AG04450 (cell line): ENCODE data around the gene ADCY5. TPM values are rescaled to one million over a fixed set of nuclear protein-coding genes. Genes with fewer than 3 reads are reported as not detected.

Experiments
- CTCF ChIA-PET: fragments of 300-600, 350-600 bp; formaldehyde crosslinking; extraction: SDS; loops from one replicate; lab custom pipeline; 2022; ENCODE audit warnings: antibody characterized with exemption, inconsistent platforms; lab: Charles Lee
- POLR2A ChIA-PET: fragments of 350-600 bp; formaldehyde crosslinking; extraction: SDS; loops from one replicate; lab custom pipeline; 2021; ENCODE audit warnings: antibody characterized with exemption, inconsistent platforms; lab: Yijun Ruan, JAX
- DNase-seq: peaks from one replicate; pipeline ENCODE4 v3.0.0-alpha.2; 2011; ENCODE audit warnings: low read depth, low spot score
- H3K27ac ChIP-seq: one replicate; pipeline ENCODE4 v1.5.1; 2012; ENCODE audit warnings: low read depth, low read length, control low read depth
- H3K27me3 ChIP-seq: one replicate; pipeline ENCODE4 v1.6.0; 2012; ENCODE audit warnings: low read length; ENCODE audit not compliant: control insufficient read depth, insufficient read depth
- H3K4me3 ChIP-seq: 2 replicates; pipeline ENCODE4 v1.5.1; 2011; ENCODE audit warnings: mild to moderate bottlenecking, low read depth, low read length, control low read depth
- H3K9me3 ChIP-seq: 2 replicates; pipeline ENCODE4 v1.5.1; 2012; ENCODE audit warnings: low read length; ENCODE audit not compliant: control insufficient read depth, insufficient read depth
- polyA plus RNA-seq: library from polyadenylated mRNA; depleted of rRNA; stranded (reverse); fragments of >200 nt; gene quantifications from 2 replicates; pipeline ENCODE4 v1.2.3, GENCODE V29; 2011
- TF ChIP-seq, protein P1 (sequence below): IDR thresholded peaks from 2 replicates; pipeline ENCODE4 v1.5.1; 2011; ENCODE audit warnings: low read depth, low read length, control low read depth, inconsistent platforms

The ADCY5 gene
- polyA plus RNA-seq, 1 experiment: 0.20 TPM

GRCh38 chr3:123412811-123413604 lies 35.9 kb downstream of the ADCY5 start:
- TF ChIP-seq, protein P1, sequence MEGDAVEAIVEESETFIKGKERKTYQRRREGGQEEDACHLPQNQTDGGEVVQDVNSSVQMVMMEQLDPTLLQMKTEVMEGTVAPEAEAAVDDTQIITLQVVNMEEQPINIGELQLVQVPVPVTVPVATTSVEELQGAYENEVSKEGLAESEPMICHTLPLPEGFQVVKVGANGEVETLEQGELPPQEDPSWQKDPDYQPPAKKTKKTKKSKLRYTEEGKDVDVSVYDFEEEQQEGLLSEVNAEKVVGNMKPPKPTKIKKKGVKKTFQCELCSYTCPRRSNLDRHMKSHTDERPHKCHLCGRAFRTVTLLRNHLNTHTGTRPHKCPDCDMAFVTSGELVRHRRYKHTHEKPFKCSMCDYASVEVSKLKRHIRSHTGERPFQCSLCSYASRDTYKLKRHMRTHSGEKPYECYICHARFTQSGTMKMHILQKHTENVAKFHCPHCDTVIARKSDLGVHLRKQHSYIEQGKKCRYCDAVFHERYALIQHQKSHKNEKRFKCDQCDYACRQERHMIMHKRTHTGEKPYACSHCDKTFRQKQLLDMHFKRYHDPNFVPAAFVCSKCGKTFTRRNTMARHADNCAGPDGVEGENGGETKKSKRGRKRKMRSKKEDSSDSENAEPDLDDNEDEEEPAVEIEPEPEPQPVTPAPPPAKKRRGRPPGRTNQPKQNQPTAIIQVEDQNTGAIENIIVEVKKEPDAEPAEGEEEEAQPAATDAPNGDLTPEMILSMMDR: no peak
- H3K27me3 ChIP-seq: peaks cover 61% of the 10 kb centered on the region
- CTCF ChIA-PET: interaction anchor here (1.0 kb wide), 1 partner anchor 76 kb away, joined by 3 read pairs; no protein-coding TSS in a partner anchor
- H3K27ac ChIP-seq: no peak overlapping the region
- H3K9me3 ChIP-seq: no peaks in the 10 kb centered on the region
- H3K4me3 ChIP-seq: no peak overlapping the region
- POLR2A ChIA-PET: interaction anchor here (0.6 kb wide), 1 partner anchor 126 kb away, joined by 4 read pairs; no protein-coding TSS in a partner anchor
- DNase-seq: no peak

DNA sequence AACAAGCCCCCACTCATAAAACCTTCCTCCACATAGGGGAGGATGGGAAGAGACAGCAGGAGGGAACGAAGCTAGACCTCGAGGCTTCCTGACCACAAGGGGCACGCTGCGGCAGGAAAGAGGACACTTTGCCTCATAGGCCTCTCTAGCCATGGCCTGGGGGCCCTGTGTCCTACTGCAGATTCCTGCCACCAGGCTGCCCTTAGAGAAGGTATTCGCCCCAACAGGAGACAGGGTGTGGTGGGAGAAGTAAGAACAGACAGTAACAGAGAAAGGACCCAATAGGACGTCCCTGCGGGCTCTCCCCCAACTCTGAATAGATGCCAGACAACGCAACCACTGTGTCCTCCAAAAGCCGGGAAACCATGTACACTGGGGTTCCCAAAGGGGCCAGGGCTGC lies 36.8 kb downstream of the ADCY5 start:
- ChIA-PET CTCF (no interaction called here), POLR2A (no interaction called here)
- DNase-seq: no peak
- Histone ChIP-seq H3K27ac (no peak overlapping the region), H3K27me3 (peaks cover 54% of the 10 kb centered on the region), H3K4me3 (no peak overlapping the region), H3K9me3 (no peaks in the 10 kb centered on the region)
- TF ChIP-seq, protein P1: no peak

- ChIA-PET CTCF (interaction anchor here (0.6 kb wide), 1 partner anchor 51 kb away, joined by 3 read pairs; no protein-coding TSS in a partner anchor), POLR2A (no interaction called here)
- no peak overlapping the region for H3K4me3 ChIP-seq
- no peak for DNase-seq
- peaks cover 53% of the 10 kb centered on the region for H3K27me3 ChIP-seq
- H3K9me3 ChIP-seq: no peaks in the 10 kb centered on the region
- no peak overlapping the region for H3K27ac ChIP-seq
- TF ChIP-seq, protein P1: no peak
Measured at GRCh38 chr3:123411340-123412040, 37.4 kb downstream of the ADCY5 start.

GRCh38 chr3:123410149-123410515 lies 38.8 kb downstream of the ADCY5 start:
- Histone ChIP-seq H3K4me3 (no peak overlapping the region), H3K9me3 (no peaks in the 10 kb centered on the region), H3K27me3 (peaks cover 44% of the 10 kb centered on the region), H3K27ac (no peak overlapping the region)
- ChIA-PET POLR2A (interaction anchor here (0.6 kb wide), 1 partner anchor 39 kb away, joined by 8 read pairs; no protein-coding TSS in a partner anchor), CTCF (no interaction called here)
- TF ChIP-seq, protein P1: no peak
- no peak for DNase-seq
